ENCODE measurements around the gene OVAAL. TPM values are rescaled to one million over a fixed set of nuclear protein-coding genes. Genes with fewer than 3 reads are reported as not detected.

OVAAL gene
- total and polyA plus RNA-seq, 2 of the 8 experiments (the other 6 are each of a cell fraction or from before 2014, with no cell fraction given), result not detected

DNA sequence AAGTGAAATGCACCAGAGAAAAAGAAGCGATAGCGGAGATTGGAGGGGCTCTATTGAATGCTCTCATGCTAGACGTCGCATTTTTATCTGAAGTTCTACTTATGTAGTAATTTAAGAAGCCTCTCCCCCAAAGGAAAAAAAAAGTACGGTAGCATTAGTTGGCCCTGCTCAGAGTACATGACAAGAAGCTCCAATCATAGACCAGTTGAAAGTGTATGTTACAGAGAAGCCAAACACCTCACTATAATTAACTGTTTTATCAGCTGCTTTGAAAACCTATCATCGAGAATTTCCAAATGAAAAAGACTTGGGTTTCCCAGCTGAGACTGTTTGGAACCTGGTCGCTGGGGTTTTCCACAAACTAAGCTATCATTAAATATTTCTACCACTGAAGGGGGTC, 19.6 kb upstream of the OVAAL start:
- CTCF ChIA-PET (ENCODE audit: partially characterized antibody), result interaction anchor here (0.9 to 2.5 kb wide), 5 partner anchors 11 to 323 kb away, joined by 3 to 10 read pairs (median 4); no protein-coding TSS in a partner anchor
- TF ChIP-seq EGR1 (IDR thresholded peaks at IDR 0.05; ENCODE audit: borderline replicate concordance, low read depth, low read length) (no peak), FOSL1 (IDR thresholded peaks at IDR 0.05; ENCODE audit: insufficient read depth, low read depth, low read length) (no peak), POU5F1 (IDR thresholded peaks at IDR 0.05; ENCODE audit: low read depth, low read length) (no peak), YY1 (IDR thresholded peaks at IDR 0.05; ENCODE audit: low read depth, low read length) (no peak), MAFK (IDR thresholded peaks at IDR 0.05; ENCODE audit: low read depth, low read length) (no peak), TBP (IDR thresholded peaks at IDR 0.05; ENCODE audit: low read depth, low read length) (no peak), SRF (IDR thresholded peaks at IDR 0.05; ENCODE audit: low read depth, low read length) (no peak), PHF8 (conservative IDR thresholded peaks at IDR 0.05; ENCODE audit: low read depth, low read length) (no peak), HDAC2 (IDR thresholded peaks at IDR 0.05; ENCODE audit: borderline replicate concordance in 1 of 2, low read depth in 2 of 2, low read length in 2 of 2) (no peak)
- TF ChIP-seq, protein P1, sequence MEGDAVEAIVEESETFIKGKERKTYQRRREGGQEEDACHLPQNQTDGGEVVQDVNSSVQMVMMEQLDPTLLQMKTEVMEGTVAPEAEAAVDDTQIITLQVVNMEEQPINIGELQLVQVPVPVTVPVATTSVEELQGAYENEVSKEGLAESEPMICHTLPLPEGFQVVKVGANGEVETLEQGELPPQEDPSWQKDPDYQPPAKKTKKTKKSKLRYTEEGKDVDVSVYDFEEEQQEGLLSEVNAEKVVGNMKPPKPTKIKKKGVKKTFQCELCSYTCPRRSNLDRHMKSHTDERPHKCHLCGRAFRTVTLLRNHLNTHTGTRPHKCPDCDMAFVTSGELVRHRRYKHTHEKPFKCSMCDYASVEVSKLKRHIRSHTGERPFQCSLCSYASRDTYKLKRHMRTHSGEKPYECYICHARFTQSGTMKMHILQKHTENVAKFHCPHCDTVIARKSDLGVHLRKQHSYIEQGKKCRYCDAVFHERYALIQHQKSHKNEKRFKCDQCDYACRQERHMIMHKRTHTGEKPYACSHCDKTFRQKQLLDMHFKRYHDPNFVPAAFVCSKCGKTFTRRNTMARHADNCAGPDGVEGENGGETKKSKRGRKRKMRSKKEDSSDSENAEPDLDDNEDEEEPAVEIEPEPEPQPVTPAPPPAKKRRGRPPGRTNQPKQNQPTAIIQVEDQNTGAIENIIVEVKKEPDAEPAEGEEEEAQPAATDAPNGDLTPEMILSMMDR (IDR thresholded peaks at IDR 0.05; ENCODE audit: control extremely low read depth in 1 of 3, insufficient read depth in 1 of 3, low read depth in 1 of 3, low read length in 3 of 3), result no peak
- TF ChIP-seq, protein P2, sequence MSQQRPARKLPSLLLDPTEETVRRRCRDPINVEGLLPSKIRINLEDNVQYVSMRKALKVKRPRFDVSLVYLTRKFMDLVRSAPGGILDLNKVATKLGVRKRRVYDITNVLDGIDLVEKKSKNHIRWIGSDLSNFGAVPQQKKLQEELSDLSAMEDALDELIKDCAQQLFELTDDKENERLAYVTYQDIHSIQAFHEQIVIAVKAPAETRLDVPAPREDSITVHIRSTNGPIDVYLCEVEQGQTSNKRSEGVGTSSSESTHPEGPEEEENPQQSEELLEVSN (IDR thresholded peaks at IDR 0.05), result no peak

More for the DNA sequence above, 19.6 kb upstream of the OVAAL start:
- no peak overlapping the region for H2AFZ ChIP-seq (ENCODE audit: low read length)
- no peak overlapping the region for H3K27ac ChIP-seq (ENCODE audit: low read depth, low read length)
- no peak overlapping the region for H2AK5ac ChIP-seq (ENCODE audit: low read depth, low read length)
- no peak overlapping the region for H3K4me2 ChIP-seq (ENCODE audit: insufficient read depth in 1 of 2, low read depth in 2 of 2, low read length in 2 of 2)
- H3K4me3 ChIP-seq (ENCODE audit: extremely low read depth in 1 of 4, insufficient read depth in 2 of 4, low read depth in 3 of 4, low read length in 4 of 4), result no peak overlapping the region
- H4K91ac ChIP-seq (replicated peaks; ENCODE audit: insufficient read length, low read length), result no peak overlapping the region
- H2BK12ac ChIP-seq (ENCODE audit: low read depth, low read length), result no peak overlapping the region
- H3K4ac ChIP-seq (replicated peaks; ENCODE audit: insufficient read length, low read depth, low read length), result no peak overlapping the region
- H3K9me3 ChIP-seq (ENCODE audit: insufficient read depth in 2 of 2, low read depth in 1 of 2, low read length in 1 of 2), result no peaks in the 10 kb centered on the region
- H3K56ac ChIP-seq (replicated peaks; ENCODE audit: insufficient read length, low read depth, low read length), result no peak overlapping the region
- no peak overlapping the region for H3K14ac ChIP-seq (ENCODE audit: insufficient read length)
- H3K18ac ChIP-seq (ENCODE audit: extremely low read depth, low read length), result no peak overlapping the region
- no peak overlapping the region for H2BK20ac ChIP-seq (ENCODE audit: low read length)
- 83% methylated on average over 7 of the region's 7 CpGs; no CpG with 5 or more reads in 1 of the 2 experiments for WGBS, 2 experiments (ENCODE audit: extremely low coverage in 1 of 2, insufficient coverage in 1 of 2, insufficient read length in 1 of 2, insufficient replicate concordance in 2 of 2, low coverage in 1 of 2, low lambda C conversion rate in 2 of 2, missing lambda C conversion rate in 1 of 2)
- no peak overlapping the region for H3K23ac ChIP-seq (ENCODE audit: insufficient read length)
- no peaks in the 10 kb centered on the region for H3K79me1 ChIP-seq (ENCODE audit: low read depth, low read length)
- no peak overlapping the region for H4K5ac ChIP-seq (ENCODE audit: insufficient read length, low read depth, low read length)
- H2BK5ac ChIP-seq (ENCODE audit: low read depth, low read length), result no peak overlapping the region
- no peaks in the 10 kb centered on the region for H3K27me3 ChIP-seq (replicated peaks in 1 of 4; ENCODE audit: control insufficient read depth in 3 of 4, extremely low read depth in 1 of 4, insufficient read depth in 3 of 4, low read length in 3 of 4)
- no peak overlapping the region for H3K9ac ChIP-seq (replicated peaks in 1 of 4; ENCODE audit: extremely low read depth in 1 of 4, low read depth in 3 of 4, low read length in 3 of 4)
- DNase-seq (ENCODE audit: low read depth in 1 of 2, low spot score in 2 of 2) (no peak), FAIRE-seq (no peak)
- no peak overlapping the region for H4K8ac ChIP-seq (ENCODE audit: extremely low read depth, insufficient read depth, low read length)
- no peaks in the 10 kb centered on the region for H3K23me2 ChIP-seq (ENCODE audit: low read depth, low read length)
- no peaks in the 10 kb centered on the region for H3K79me2 ChIP-seq (ENCODE audit: control insufficient read depth in 1 of 2, insufficient read depth in 2 of 2, low read length in 2 of 2)
- H3K4me1 ChIP-seq (replicated peaks in 1 of 4; ENCODE audit: control insufficient read depth in 3 of 4, insufficient read depth in 4 of 4, low read length in 3 of 4), result peaks cover 0 to 8% (median 3%) of the 10 kb centered on the region in 4 experiments; a peak in 5 of 7 replicates
- no peak overlapping the region for H2BK120ac ChIP-seq (replicated peaks; ENCODE audit: low read depth, low read length)
- no peaks in the 10 kb centered on the region for H4K20me1 ChIP-seq (replicated peaks in 1 of 2; ENCODE audit: control insufficient read depth in 1 of 2, insufficient read depth in 2 of 2, low read length in 2 of 2)
- H2BK15ac ChIP-seq (ENCODE audit: low read length), result no peak overlapping the region
- POLR2A ChIA-PET (ENCODE audit: partially characterized antibody), result no interaction called here
- no peaks in the 10 kb centered on the region for H3K36me3 ChIP-seq (ENCODE audit: control insufficient read depth in 2 of 4, insufficient read depth in 4 of 4, low read length in 3 of 4)
